Gastrocnemius medialis (tissue), 4 donors: ENCODE results near the gene ARL14.

Experiments used
- CTCF ChIP-seq, 5 experiments: fragments of 450-650 bp in 3 of 5; fragments of 200-600 bp in 2 of 5; sonication (generic) in 2 of 5; IDR thresholded peaks in 4 of 5; conservative IDR thresholded peaks in 1 of 5; 1 replicate in 4 of 5; 2 replicates in 1 of 5; pipeline ENCODE4 v1.5.1; 2016 to 2019; ENCODE audit warnings: antibody characterized with exemption in 5 of 5, mild to moderate bottlenecking in 3 of 5, moderate library complexity in 3 of 5
- POLR2A ChIP-seq, 2 donors: fragments of 450-650 bp; IDR thresholded peaks; one replicate each; pipeline ENCODE4 v1.6.1; 2017; ENCODE audit warnings: antibody characterized with exemption in 2 of 2, mild to moderate bottlenecking in 2 of 2, moderate library complexity in 2 of 2

- TF ChIP-seq CTCF (IDR thresholded peaks at IDR 0.05 in 4 of 5, conservative IDR thresholded peaks at IDR 0.05 in 1 of 5), result no peak
- TF ChIP-seq POLR2A (IDR thresholded peaks at IDR 0.05), result no peak
Observed at GRCh38 chr3:160694345-160694744, 17.4 kb downstream of the ARL14 start.
